Cardiac muscle cell (in vitro differentiated cells and primary cell): ENCODE data around the gene KCNQ1. TPM values are rescaled to one million over a fixed set of nuclear protein-coding genes. Genes with fewer than 3 reads are reported as not detected.
A peak's percentile ranks its signal among the peaks of the same experiment; 100 is the strongest.

Experiments used
- DNase-seq, 2 donors: peaks; one replicate each; pipeline versions ENCODE4 v3.0.0 to v3.0.0-alpha.2; 2010 to 2017; ENCODE audit warnings: low read depth in 1 of 2, low spot score in 1 of 2
- H3K27ac ChIP-seq: fragments of 200-600 bp; sonication (generic); 2 replicates; pipeline ENCODE4 v1.5.1; 2016
- H3K27me3 ChIP-seq: fragments of 200-600 bp; sonication (generic); 2 replicates; pipeline ENCODE4 v1.6.0; 2016; ENCODE audit warnings: control low read depth
- H3K36me3 ChIP-seq: fragments of 200-600 bp; sonication (generic); 2 replicates; pipeline ENCODE4 v1.5.1; 2016; ENCODE audit warnings: control low read depth
- H3K4me1 ChIP-seq: fragments of 200-600 bp; sonication (generic); 2 replicates; pipeline ENCODE4 v1.8.1; 2017; ENCODE audit warnings: low read depth, mild to moderate bottlenecking, mixed run types
- H3K4me3 ChIP-seq: fragments of 200-600 bp; sonication (generic); 2 replicates; pipeline ENCODE4 v1.5.1; 2016; ENCODE audit warnings: mild to moderate bottlenecking
- H3K9me3 ChIP-seq: fragments of 200-600 bp; sonication (generic); 2 replicates; pipeline ENCODE4 v1.5.1; 2017; ENCODE audit warnings: low read depth, mild to moderate bottlenecking, control low read depth
- polyA plus RNA-seq: library from polyadenylated mRNA; unstranded; fragments of >200 nt; fragmentation: Nextera tagmentation; extraction: Ambion mirVana; gene quantifications from 2 replicates; pipeline ENCODE4 v1.2.1, GENCODE V29; 2016
- total RNA-seq: library from RNA; depleted of rRNA; stranded (reverse); fragments of >200 nt; gene quantifications from 2 replicates; pipeline ENCODE4 v1.2.3, GENCODE V29; 2016
- TF ChIP-seq, protein P1 (sequence below): IDR thresholded peaks from 2 replicates; pipeline ENCODE4 v1.5.1; 2012; ENCODE audit warnings: low read depth, mild to moderate bottlenecking, low read length

KCNQ1 gene
- total and polyA plus RNA-seq, 2 experiments from 2014 or later = 13.9 to 18.6 TPM

- Histone ChIP-seq H3K4me3 (no peak overlapping the region), H3K9me3 (no peaks in the 10 kb centered on the region), H3K36me3 (no peaks in the 10 kb centered on the region), H3K4me1 (peaks cover 23% of the 10 kb centered on the region), H3K27me3 (no peaks in the 10 kb centered on the region), H3K27ac (peak overlapping the region; percentile 52)
- TF ChIP-seq, protein P1, sequence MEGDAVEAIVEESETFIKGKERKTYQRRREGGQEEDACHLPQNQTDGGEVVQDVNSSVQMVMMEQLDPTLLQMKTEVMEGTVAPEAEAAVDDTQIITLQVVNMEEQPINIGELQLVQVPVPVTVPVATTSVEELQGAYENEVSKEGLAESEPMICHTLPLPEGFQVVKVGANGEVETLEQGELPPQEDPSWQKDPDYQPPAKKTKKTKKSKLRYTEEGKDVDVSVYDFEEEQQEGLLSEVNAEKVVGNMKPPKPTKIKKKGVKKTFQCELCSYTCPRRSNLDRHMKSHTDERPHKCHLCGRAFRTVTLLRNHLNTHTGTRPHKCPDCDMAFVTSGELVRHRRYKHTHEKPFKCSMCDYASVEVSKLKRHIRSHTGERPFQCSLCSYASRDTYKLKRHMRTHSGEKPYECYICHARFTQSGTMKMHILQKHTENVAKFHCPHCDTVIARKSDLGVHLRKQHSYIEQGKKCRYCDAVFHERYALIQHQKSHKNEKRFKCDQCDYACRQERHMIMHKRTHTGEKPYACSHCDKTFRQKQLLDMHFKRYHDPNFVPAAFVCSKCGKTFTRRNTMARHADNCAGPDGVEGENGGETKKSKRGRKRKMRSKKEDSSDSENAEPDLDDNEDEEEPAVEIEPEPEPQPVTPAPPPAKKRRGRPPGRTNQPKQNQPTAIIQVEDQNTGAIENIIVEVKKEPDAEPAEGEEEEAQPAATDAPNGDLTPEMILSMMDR = no peak
- no peak for DNase-seq
Observed at GRCh38 chr11:2674658-2675131, 229.9 kb downstream of the KCNQ1 start.

DNA sequence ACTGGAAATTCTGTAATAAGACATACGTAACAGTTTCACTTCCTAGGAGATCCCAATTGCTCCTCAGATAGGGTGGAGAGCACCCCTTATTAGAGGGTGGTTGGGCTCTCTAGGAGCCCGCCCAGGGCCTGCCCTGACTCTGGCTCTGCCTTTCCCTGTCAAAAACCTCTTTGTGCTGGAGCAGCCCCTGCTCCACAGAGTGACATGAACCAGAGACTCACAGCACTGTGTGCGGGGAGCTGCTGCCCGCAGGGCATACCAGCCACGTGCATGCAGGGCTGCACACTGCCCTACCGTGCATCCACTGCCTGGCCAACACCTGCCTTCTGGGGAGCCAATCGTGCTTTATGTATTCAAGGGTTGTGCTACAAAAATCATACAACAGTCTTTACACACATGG, 230.7 kb downstream of the KCNQ1 start:
- H3K4me1 ChIP-seq = peaks cover 23% of the 10 kb centered on the region
- no peak overlapping the region for H3K4me3 ChIP-seq
- TF ChIP-seq, protein P1 = no peak
- no peaks in the 10 kb centered on the region for H3K9me3 ChIP-seq
- DNase-seq = peak in 1 of 2 donors; percentile 66
- H3K27me3 ChIP-seq = no peaks in the 10 kb centered on the region
- H3K27ac ChIP-seq = peak overlapping the region; percentile 52
- H3K36me3 ChIP-seq = no peaks in the 10 kb centered on the region

GRCh38 chr11:2677127-2677526, 232.3 kb downstream of the KCNQ1 start:
- no peaks in the 10 kb centered on the region for H3K27me3 ChIP-seq
- DNase-seq = no peak
- H3K27ac ChIP-seq = no peak overlapping the region
- no peaks in the 10 kb centered on the region for H3K36me3 ChIP-seq
- peaks cover 23% of the 10 kb centered on the region for H3K4me1 ChIP-seq
- TF ChIP-seq, protein P1 = no peak
- no peaks in the 10 kb centered on the region for H3K9me3 ChIP-seq
- no peak overlapping the region for H3K4me3 ChIP-seq

- DNase-seq = no peak
- Histone ChIP-seq H3K9me3 (no peaks in the 10 kb centered on the region), H3K36me3 (no peaks in the 10 kb centered on the region), H3K27me3 (no peaks in the 10 kb centered on the region), H3K4me1 (peaks cover 23% of the 10 kb centered on the region), H3K27ac (no peak overlapping the region), H3K4me3 (no peak overlapping the region)
- TF ChIP-seq, protein P1 = no peak
Observed at GRCh38 chr11:2678396-2678795, 233.6 kb downstream of the KCNQ1 start.

DNA sequence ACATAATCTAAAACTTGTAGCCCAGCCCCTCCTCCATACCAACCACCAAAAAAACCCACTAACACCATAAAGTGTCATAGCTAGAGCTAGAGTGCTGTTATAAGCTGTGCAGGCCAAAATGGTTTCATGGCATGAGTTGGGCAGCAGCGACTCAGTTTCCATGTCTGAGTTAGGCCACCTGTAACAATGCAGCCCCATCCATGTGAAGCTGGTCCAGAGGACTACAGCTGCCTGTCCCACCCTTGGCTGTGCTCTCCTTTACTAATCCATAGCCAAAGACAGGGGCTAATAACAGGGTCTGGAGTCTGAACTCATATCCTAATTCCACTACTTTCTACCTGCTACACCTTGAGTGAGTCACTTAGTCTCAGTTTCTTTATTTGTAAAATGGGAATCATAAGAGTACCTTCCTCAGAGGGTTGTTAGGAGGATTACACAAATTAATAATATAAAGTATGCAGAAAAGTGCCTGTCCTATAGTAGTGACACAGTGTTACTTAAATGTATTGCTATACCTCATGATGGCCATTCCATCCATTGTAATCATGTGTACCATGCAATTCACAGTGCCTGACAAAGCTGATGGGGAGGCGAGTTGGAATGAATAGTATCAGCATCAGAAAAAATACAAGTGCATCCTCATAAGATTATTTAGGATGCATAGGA, 234.3 kb downstream of the KCNQ1 start:
- H3K4me1 ChIP-seq = peaks cover 23% of the 10 kb centered on the region
- H3K27ac ChIP-seq = no peak overlapping the region
- H3K36me3 ChIP-seq = no peaks in the 10 kb centered on the region
- H3K4me3 ChIP-seq = no peak overlapping the region
- H3K27me3 ChIP-seq = no peaks in the 10 kb centered on the region
- no peak for DNase-seq
- TF ChIP-seq, protein P1 = no peak
- no peaks in the 10 kb centered on the region for H3K9me3 ChIP-seq
